22Rv1 (cell line): ENCODE data around the gene SCAPER.

ENCODE experiments used
- H3K27ac ChIP-seq: fragments of 450-650 bp; 2 replicates; pipeline ENCODE4 v1.5.1; 2017
- CTCF ChIP-seq: fragments of 450-650 bp; IDR thresholded peaks from 2 replicates; pipeline ENCODE4 v1.5.1; 2017; ENCODE audit warnings: mild to moderate bottlenecking
- ZFX ChIP-seq: fragments of 450-650 bp; IDR thresholded peaks from 2 replicates; pipeline ENCODE4 v1.6.1; 2017; ENCODE audit warnings: antibody characterized with exemption, borderline replicate concordance

SCAPER gene

GRCh38 chr15:76483018-76483417, 422.1 kb downstream of the SCAPER start:
- TF ChIP-seq ZFX = no peak
- no peak for TF ChIP-seq CTCF

DNA sequence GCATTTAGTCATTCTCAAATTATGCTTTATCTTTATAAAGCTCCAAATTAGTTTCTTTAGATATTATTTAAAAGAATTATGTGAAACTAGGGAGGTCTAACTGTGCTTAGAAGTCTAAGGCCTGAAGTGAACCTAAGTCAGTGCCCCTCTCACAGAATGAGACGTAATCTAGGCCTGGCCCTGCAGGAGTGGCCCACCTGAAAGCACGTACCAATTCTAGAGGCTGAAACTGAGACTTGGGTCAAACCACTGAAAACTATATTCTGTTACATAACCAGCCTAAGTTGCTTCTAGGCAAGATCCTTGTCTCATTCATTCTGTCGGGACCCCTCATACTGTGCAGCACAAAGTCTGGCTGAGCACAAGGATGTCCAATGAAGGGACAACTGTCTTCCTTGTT, 424.9 kb downstream of the SCAPER start:
- TF ChIP-seq CTCF = no peak
- no peak for TF ChIP-seq ZFX
- H3K27ac ChIP-seq = no peak overlapping the region

More at GRCh38 chr15:76483018-76483417, 422.1 kb downstream of the SCAPER start:
- no peak overlapping the region for H3K27ac ChIP-seq

DNA sequence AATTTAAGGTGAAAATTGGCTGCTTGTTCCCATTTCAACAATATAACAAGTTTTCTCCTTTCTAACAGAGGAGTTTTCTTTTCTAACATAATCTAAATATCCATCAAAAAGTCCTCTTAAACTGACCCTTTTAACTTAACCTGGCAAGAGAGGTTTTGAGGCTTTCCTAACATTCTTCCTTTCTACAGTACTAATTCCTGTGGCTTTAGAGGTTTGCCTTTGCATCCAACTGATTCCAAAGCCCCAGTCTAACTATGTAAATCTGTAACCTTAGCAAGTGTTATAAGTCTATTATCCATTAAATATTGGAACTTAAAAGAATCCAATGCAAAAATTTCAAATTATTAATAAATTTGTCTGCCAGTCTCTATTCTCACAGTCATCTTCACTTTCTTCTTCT, 434.4 kb downstream of the SCAPER start:
- TF ChIP-seq ZFX (no peak), CTCF (no peak)

DNA sequence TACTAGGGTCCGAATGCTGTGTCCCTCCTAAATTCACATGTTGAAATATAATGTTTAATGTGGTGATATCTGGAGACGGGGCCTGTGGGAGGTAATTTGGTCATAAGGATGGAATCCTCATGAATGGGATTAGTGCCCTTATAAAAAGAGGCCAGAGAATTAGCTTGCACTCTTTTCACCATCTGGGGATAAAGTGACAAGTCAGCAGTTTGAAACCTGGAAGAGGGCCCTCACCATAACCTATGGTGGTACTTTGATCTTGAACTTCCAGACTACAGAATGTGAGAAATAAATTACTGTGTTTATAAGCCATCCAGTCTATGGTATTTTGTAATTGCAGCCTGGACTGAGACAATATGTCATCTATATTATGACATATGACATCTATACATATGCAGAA, 436.4 kb downstream of the SCAPER start:
- no peak overlapping the region for H3K27ac ChIP-seq
- TF ChIP-seq CTCF (no peak), ZFX (no peak)

More for the DNA sequence above, 434.4 kb downstream of the SCAPER start:
- no peak overlapping the region for H3K27ac ChIP-seq

GRCh38 chr15:76467136-76467535, 438.0 kb downstream of the SCAPER start:
- TF ChIP-seq ZFX (no peak), CTCF (no peak)

DNA sequence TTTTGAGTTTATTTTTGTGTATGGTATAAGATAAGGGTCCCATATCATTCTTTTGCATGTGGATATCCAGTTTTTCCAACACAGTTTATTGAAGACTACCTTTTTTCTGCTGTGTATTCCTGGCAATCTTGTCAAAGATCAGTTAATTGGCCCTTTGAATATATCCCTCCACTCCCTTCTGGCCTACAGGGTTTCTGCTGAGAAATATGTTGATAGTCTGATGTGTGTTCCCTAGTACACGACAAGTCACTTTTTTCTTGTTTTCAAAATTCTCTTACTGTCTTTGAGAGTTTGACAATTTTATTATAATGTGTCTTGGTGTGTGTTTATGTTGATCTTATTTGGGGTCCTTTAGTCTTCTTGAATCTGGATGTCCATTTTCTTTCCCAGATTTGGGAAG, 439.4 kb downstream of the SCAPER start:
- no peak for TF ChIP-seq ZFX
- H3K27ac ChIP-seq = no peak overlapping the region

More at GRCh38 chr15:76467136-76467535, 438.0 kb downstream of the SCAPER start:
- H3K27ac ChIP-seq = no peak overlapping the region

DNA sequence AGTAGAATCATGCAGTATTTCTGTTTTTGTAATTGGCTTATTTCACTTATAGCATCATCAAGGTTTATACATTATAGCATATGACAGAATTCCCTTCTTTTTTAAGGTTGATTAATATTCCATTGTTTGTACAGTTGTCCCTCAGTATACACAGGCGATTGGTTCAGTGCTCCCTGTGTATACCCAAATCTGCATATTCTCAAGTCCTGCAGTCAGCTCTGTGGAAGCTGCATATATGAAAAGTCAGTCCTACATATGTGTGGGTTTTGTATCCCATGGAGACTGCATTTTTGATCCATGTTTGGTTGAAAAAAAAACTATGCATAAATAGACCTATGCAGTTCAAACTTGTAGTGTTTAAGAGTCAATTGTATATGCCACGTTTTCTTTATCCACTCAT, 440.9 kb downstream of the SCAPER start:
- H3K27ac ChIP-seq = no peak overlapping the region
- TF ChIP-seq CTCF (no peak), ZFX (no peak)

- TF ChIP-seq CTCF (no peak), ZFX (no peak)
Observed at GRCh38 chr15:76460871-76461270, 444.3 kb downstream of the SCAPER start.

More at GRCh38 chr15:76460871-76461270, 444.3 kb downstream of the SCAPER start:
- no peak overlapping the region for H3K27ac ChIP-seq
